GM12878 (cell line): ENCODE measurements around the gene IRAK3. TPM values are rescaled to one million over a fixed set of nuclear protein-coding genes. Genes with fewer than 3 reads are reported as not detected.

Experiments
- ATAC-seq: fragments of 200-7000 bp; cut with Tn5 transposase; 3 replicates; pipeline ENCODE4 v1.9.1; 2020; ENCODE audit warnings: mild to moderate bottlenecking, moderate library complexity
- BruUV-seq: library from RNA; stranded (reverse); fragments of 400-500 nt; replicated peaks from 2 replicates; lab custom pipeline; 2021; lab: Mats Ljungman, UMichigan
- CTCF ChIA-PET: fragments of 300-600 bp; sonication (Branson Sonifier 250); formaldehyde crosslinking; extraction: SDS; loops from one replicate; lab custom pipeline; 2021; ENCODE audit warnings: inconsistent platforms; lab: Yijun Ruan, JAX
- POLR2A ChIA-PET: fragments of 350-600 bp; formaldehyde crosslinking; extraction: SDS; loops from one replicate; lab custom pipeline; 2021; ENCODE audit warnings: inconsistent platforms; lab: Charles Lee
- RAD21 ChIA-PET: fragments of 300-600 bp; sonication (Branson Sonifier 250); formaldehyde crosslinking; loops from one replicate; lab custom pipeline; 2023; ENCODE audit warnings: antibody characterized with exemption; ENCODE audit not compliant: unreplicated experiment; lab: Charles Lee
- SMC1A ChIA-PET: fragments of 300-600 bp; sonication (Branson Sonifier 250); formaldehyde crosslinking; loops from one replicate; lab custom pipeline; 2023; ENCODE audit not compliant: unreplicated experiment, uncharacterized antibody; lab: Charles Lee
- DNase-seq: peaks from one replicate; pipeline ENCODE4 v3.0.0-alpha.2; 2011; ENCODE audit warnings: low read depth, low spot score
- FAIRE-seq: peaks from 3 replicates; lab custom pipeline; 2011; peaks lifted over from hg19 to GRCh38; lab: Jason Lieb, UNC
- H2AFZ ChIP-seq: 2 replicates; pipeline ENCODE4 v1.6.0; 2011; ENCODE audit warnings: low read depth, low read length, control low read depth; ENCODE audit not compliant: control insufficient read depth
- H3K27ac ChIP-seq: 2 replicates; pipeline ENCODE4 v1.5.1; 2011; ENCODE audit warnings: control low read depth; ENCODE audit not compliant: control insufficient read depth, insufficient read depth
- H3K27me3 ChIP-seq, 2 experiments: replicated peaks in 1 of 2; 2 replicates each; pipeline versions ENCODE4 v1.6.0 to v1.6.1; 2011; ENCODE audit warnings: low read length in 1 of 2; ENCODE audit not compliant: control insufficient read depth in 2 of 2, insufficient read depth in 2 of 2
- H3K36me3 ChIP-seq, 2 experiments: 2 replicates each; pipeline ENCODE4 v1.5.1; 2011; ENCODE audit warnings: low read length in 1 of 2; ENCODE audit not compliant: control insufficient read depth in 2 of 2, insufficient read depth in 2 of 2
- H3K4me1 ChIP-seq: 2 replicates; pipeline ENCODE4 v1.6.1; 2011; ENCODE audit warnings: mild to moderate bottlenecking, low read length, moderate library complexity, mixed read lengths; ENCODE audit not compliant: control insufficient read depth, insufficient read depth
- H3K4me2 ChIP-seq: 2 replicates; pipeline ENCODE4 v1.6.0; 2011; ENCODE audit warnings: control low read depth; ENCODE audit not compliant: control insufficient read depth, insufficient read depth
- H3K4me3 ChIP-seq: fragments of 200-600 bp; sonication (generic); 2 replicates; pipeline ENCODE4 v1.5.1; 2016
- H3K79me2 ChIP-seq: 2 replicates; pipeline ENCODE4 v1.6.0; 2011; ENCODE audit warnings: low read length; ENCODE audit not compliant: control insufficient read depth, insufficient read depth
- H3K9ac ChIP-seq: 2 replicates; pipeline ENCODE4 v1.8.0; 2011; ENCODE audit warnings: low read length, control low read depth, mixed read lengths; ENCODE audit not compliant: control insufficient read depth, insufficient read depth
- H3K9me3 ChIP-seq: replicated peaks from 3 replicates; pipeline ENCODE4 v1.5.1; 2011; ENCODE audit warnings: mild to moderate bottlenecking, low read length; ENCODE audit not compliant: control insufficient read depth, insufficient read depth
- H4K20me1 ChIP-seq: 2 replicates; pipeline ENCODE4 v1.6.0; 2011; ENCODE audit not compliant: control insufficient read depth, insufficient read depth
- ATF7 ChIP-seq: fragments of 450-650 bp; IDR thresholded peaks from 2 replicates; pipeline ENCODE4 v1.6.1; 2016; ENCODE audit warnings: low read depth, mild to moderate bottlenecking
- CHD2 ChIP-seq: IDR thresholded peaks from 2 replicates; pipeline ENCODE4 v1.6.1; 2011; ENCODE audit warnings: low read depth, low read length, improper control_type of control experiment, borderline replicate concordance
- PAX8 ChIP-seq: fragments of 450-650 bp; IDR thresholded peaks from 2 replicates; pipeline ENCODE4 v1.6.1; 2017; ENCODE audit warnings: mild to moderate bottlenecking, moderate library complexity
- RELA ChIP-seq: fragments of 450-650 bp; IDR thresholded peaks from 2 replicates; pipeline ENCODE4 v1.8.0; 2014; ENCODE audit warnings: borderline replicate concordance; ENCODE audit not compliant: partially characterized antibody
- SMAD1 ChIP-seq: fragments of 450-650 bp; IDR thresholded peaks from 2 replicates; pipeline ENCODE4 v1.6.1; 2018; ENCODE audit warnings: mild to moderate bottlenecking, low read depth; ENCODE audit not compliant: partially characterized antibody
- SMAD5 ChIP-seq: IDR thresholded peaks from 2 replicates; pipeline ENCODE4 v1.6.1; 2016; ENCODE audit warnings: antibody characterized with exemption, low read depth
- TCF3 ChIP-seq: IDR thresholded peaks from 2 replicates; pipeline ENCODE4 v1.6.1; 2012; ENCODE audit warnings: low read depth, mild to moderate bottlenecking, low read length, borderline replicate concordance; ENCODE audit not compliant: insufficient read depth
- WGBS: methylation state at CpG from one replicate; pipeline ENCODE4 v1.1.6; 2016; ENCODE audit warnings: low lambda C conversion rate; ENCODE audit not compliant: insufficient replicate concordance, insufficient coverage; ENCODE audit errors: missing lambda C conversion rate; 5-methylcytosine and 5-hydroxymethylcytosine counted together
- in situ Hi-C: fragments of 300-500 bp; cut with MboI; formaldehyde crosslinking; loops from 9 replicates; pipeline ENCODE4 v1.14.3; 2018; ENCODE audit warnings: mixed read lengths
- intact Hi-C: fragments of 100-400 bp; cut with micrococcal nuclease; formaldehyde crosslinking; loops from one replicate; pipeline ENCODE4 v1.14.2; 2022; ENCODE audit not compliant: unreplicated experiment
- polyA plus RNA-seq, 11 experiments: library from polyadenylated mRNA; depleted of rRNA in 4 of 11; unstranded in 6 of 11; stranded (reverse) in 5 of 11; fragments of >200 nt; fragmentation: Nextera tagmentation in 4 of 11; fragmentation: Illumina TruSeq in 1 of 11; extraction: Ambion mirVana in 4 of 11; extraction: Trizol in 1 of 11; gene quantifications; 1 replicate in 1 of 11; 2 replicates in 10 of 11; pipeline versions ENCODE4 v1.2.1 to v1.2.3, GENCODE V29; 2011 to 2016; ENCODE audit warnings: inconsistent platforms in 2 of 11, missing spikeins in 2 of 11, low read depth in 1 of 11
- total RNA-seq, 4 experiments: library from RNA; depleted of rRNA in 3 of 4; stranded (reverse); fragments of >200 nt in 3 of 4; fragmentation: Illumina TruSeq in 1 of 4; extraction: Trizol in 1 of 4; gene quantifications; 2 replicates each; pipeline versions ENCODE4 v1.2.1 to v1.2.3, GENCODE V29; 2013 to 2021
- TF ChIP-seq, protein P1 (sequence below): fragments of 450-650 bp; IDR thresholded peaks from 2 replicates; pipeline ENCODE4 v1.6.1; 2017; ENCODE audit warnings: antibody characterized with exemption, mild to moderate bottlenecking, moderate library complexity
- TF ChIP-seq, protein P2 (sequence below): IDR thresholded peaks from 2 replicates; pipeline ENCODE4 v1.6.1; 2011; ENCODE audit warnings: low read depth, low read length, improper control_type of control experiment, borderline replicate concordance

The IRAK3 gene
- total and polyA plus RNA-seq, 10 of the 15 experiments (the other 5 are each of a cell fraction or from before 2014, with no cell fraction given) = 1.4 to 14.1 (median 5.4) TPM

DNA sequence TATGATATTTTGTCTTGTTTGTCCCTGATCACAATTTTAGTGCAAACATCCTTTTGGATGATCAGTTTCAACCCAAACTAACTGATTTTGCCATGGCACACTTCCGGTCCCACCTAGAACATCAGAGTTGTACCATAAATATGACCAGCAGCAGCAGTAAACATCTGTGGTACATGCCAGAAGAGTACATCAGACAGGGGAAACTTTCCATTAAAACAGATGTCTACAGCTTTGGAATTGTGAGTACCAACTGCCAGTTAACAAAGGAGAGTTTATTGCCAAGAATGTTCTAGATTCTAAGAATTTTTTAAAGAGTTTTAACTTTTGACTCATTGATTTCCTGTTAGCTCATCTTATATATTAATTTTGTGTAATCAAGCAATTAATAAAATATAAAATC lies 55.4 kb downstream of the IRAK3 start:
- SMC1A ChIA-PET = interaction anchor here (0.8 kb wide), 1 partner anchor 9 kb away, joined by 3 read pairs; no protein-coding TSS in a partner anchor
- H3K79me2 ChIP-seq = no peaks in the 10 kb centered on the region
- intact Hi-C loops = no loop called here
- no peaks in the 10 kb centered on the region for H3K27me3 ChIP-seq
- FAIRE-seq (no peak), DNase-seq (no peak), ATAC-seq (no peak)
- no TSS peak for BruUV-seq
- 89% methylated on average over 1 of the region's 1 CpG for WGBS
- no peak overlapping the region for H3K4me2 ChIP-seq
- POLR2A ChIA-PET = no interaction called here
- H2AFZ ChIP-seq = no peak overlapping the region
- TF ChIP-seq, protein P1, sequence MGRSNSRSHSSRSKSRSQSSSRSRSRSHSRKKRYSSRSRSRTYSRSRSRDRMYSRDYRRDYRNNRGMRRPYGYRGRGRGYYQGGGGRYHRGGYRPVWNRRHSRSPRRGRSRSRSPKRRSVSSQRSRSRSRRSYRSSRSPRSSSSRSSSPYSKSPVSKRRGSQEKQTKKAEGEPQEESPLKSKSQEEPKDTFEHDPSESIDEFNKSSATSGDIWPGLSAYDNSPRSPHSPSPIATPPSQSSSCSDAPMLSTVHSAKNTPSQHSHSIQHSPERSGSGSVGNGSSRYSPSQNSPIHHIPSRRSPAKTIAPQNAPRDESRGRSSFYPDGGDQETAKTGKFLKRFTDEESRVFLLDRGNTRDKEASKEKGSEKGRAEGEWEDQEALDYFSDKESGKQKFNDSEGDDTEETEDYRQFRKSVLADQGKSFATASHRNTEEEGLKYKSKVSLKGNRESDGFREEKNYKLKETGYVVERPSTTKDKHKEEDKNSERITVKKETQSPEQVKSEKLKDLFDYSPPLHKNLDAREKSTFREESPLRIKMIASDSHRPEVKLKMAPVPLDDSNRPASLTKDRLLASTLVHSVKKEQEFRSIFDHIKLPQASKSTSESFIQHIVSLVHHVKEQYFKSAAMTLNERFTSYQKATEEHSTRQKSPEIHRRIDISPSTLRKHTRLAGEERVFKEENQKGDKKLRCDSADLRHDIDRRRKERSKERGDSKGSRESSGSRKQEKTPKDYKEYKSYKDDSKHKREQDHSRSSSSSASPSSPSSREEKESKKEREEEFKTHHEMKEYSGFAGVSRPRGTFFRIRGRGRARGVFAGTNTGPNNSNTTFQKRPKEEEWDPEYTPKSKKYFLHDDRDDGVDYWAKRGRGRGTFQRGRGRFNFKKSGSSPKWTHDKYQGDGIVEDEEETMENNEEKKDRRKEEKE = no peak
- TF ChIP-seq PAX8 (no peak), SMAD1 (no peak), SMAD5 (no peak), TCF3 (no peak), CHD2 (no peak), ATF7 (no peak), RELA (no peak)
- TF ChIP-seq, protein P2, sequence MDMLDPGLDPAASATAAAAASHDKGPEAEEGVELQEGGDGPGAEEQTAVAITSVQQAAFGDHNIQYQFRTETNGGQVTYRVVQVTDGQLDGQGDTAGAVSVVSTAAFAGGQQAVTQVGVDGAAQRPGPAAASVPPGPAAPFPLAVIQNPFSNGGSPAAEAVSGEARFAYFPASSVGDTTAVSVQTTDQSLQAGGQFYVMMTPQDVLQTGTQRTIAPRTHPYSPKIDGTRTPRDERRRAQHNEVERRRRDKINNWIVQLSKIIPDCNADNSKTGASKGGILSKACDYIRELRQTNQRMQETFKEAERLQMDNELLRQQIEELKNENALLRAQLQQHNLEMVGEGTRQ = no peak
- no peak overlapping the region for H3K27ac ChIP-seq
- no peaks in the 10 kb centered on the region for H3K4me1 ChIP-seq
- H3K4me3 ChIP-seq = no peak overlapping the region
- H3K9me3 ChIP-seq = no peaks in the 10 kb centered on the region
- no peaks in the 10 kb centered on the region for H3K36me3 ChIP-seq
- no peak overlapping the region for H3K9ac ChIP-seq
- CTCF ChIA-PET = interaction anchor here (0.8 to 2.2 kb wide), 2 partner anchors 26 to 157 kb away, joined by 4 to 6 read pairs; no protein-coding TSS in a partner anchor
- H4K20me1 ChIP-seq = no peaks in the 10 kb centered on the region
- RAD21 ChIA-PET = no interaction called here
- in situ Hi-C loops = no loop called here
